OCI-LY7 (cell line): ENCODE data around the gene DCLK1.

Source experiments
- EZH2phosphoT487 ChIP-seq: fragments of 200-600 bp; sonication (generic); IDR thresholded peaks from 2 replicates; pipeline ENCODE4 v1.6.1; 2018; ENCODE audit warnings: low read depth, borderline replicate concordance, mild to moderate bottlenecking, mixed run types, antibody characterized with exemption, low read length, moderate library complexity, mixed read lengths
- TF ChIP-seq, protein P1 (sequence below): fragments of 200-600 bp; sonication (generic); conservative IDR thresholded peaks from 2 replicates; pipeline ENCODE4 v1.5.1; 2014; ENCODE audit warnings: mild to moderate bottlenecking, antibody characterized with exemption, low read length, moderate library complexity, mixed read lengths

DNA sequence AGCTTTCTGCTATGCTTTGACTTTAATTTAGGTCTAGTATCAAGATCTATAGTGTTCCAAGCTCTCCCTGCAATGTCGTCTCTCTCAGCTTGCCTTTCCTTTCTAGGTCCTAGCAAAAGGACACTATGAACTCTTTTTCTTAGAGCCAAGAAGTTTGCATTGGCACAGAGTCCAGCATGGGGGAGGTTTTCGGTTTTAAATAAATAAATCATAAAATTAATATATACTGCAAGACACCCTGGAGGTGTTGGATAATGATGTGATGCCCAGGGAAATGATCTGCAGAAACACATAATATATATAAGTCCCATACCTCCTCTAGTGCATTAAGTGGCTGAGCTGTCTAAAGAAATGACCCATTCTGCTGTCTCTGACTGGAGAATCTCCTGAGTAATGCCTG, 338.3 kb downstream of the DCLK1 start:
- TF ChIP-seq, protein P1, sequence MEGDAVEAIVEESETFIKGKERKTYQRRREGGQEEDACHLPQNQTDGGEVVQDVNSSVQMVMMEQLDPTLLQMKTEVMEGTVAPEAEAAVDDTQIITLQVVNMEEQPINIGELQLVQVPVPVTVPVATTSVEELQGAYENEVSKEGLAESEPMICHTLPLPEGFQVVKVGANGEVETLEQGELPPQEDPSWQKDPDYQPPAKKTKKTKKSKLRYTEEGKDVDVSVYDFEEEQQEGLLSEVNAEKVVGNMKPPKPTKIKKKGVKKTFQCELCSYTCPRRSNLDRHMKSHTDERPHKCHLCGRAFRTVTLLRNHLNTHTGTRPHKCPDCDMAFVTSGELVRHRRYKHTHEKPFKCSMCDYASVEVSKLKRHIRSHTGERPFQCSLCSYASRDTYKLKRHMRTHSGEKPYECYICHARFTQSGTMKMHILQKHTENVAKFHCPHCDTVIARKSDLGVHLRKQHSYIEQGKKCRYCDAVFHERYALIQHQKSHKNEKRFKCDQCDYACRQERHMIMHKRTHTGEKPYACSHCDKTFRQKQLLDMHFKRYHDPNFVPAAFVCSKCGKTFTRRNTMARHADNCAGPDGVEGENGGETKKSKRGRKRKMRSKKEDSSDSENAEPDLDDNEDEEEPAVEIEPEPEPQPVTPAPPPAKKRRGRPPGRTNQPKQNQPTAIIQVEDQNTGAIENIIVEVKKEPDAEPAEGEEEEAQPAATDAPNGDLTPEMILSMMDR = no peak
- TF ChIP-seq EZH2phosphoT487 = no peak
